Mucosa of gallbladder (tissue), 1 donor: ENCODE data around the gene UMOD. TPM values are rescaled to one million over a fixed set of nuclear protein-coding genes. Genes with fewer than 3 reads are reported as not detected.

ENCODE experiments used
- DNase-seq: peaks from one replicate; pipeline ENCODE4 v3.0.0-alpha.2; 2020; ENCODE audit warnings: low spot score
- total RNA-seq: library from RNA; stranded (reverse); gene quantifications from one replicate; pipeline ENCODE4 v1.2.1, GENCODE V29; 2021
- donor health status: DM: no; HTN: no; CAD: no.

The UMOD gene
- total RNA-seq, result 0.60 TPM

DNA sequence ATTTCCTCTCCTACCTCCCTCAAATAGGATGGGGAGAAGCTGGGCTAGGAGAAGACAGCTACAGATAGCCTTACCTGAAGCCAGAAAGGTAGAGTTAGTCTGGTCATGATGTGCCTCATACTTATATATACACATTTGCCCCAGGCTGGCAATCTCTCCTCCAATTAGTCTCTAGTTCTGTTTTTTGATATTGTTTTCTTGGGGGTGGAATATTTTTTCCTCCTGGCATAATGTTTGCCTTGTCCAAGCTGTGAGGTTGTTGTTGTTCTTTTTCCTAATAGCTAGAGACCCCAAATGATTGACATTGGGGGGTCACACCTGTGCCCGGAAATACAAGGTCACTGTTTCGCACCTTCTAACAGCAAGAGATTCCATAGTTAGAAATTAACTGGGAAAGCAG is at the start of gene UMOD:
Gene UMOD, minus strand, starts transcription at position 101 of the 400 bp plus-strand sequence. CDS start 1,978 bp downstream, outside the sequence.
- DNase-seq, result no peak

DNA sequence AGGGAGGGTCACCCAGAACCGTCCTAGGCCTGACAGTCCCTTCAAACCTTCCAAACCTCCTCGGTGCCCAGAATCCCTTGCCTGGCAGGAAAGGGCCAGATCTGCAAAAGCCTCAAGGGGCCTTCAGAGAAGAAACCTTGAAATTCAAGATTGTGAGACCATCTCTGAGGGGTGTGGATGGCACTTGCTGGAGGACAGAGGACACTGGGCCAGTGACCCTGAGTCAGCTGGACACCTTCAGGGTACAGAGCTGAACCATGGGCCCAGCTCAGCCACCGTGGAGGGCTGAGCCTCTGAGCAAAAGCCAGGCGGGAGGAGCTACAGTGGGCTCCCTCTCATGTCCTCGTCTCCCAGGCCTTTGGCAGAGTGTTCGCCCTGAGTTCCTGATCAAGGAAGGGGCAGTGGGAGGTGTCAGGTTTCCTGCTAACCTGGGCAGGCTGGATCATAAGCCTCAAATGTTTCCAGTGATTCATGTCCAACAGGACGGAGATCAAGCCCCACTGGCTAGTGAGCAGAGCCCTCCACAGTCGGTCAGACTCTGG is 49.0 kb upstream of the UMOD start:
- no peak for DNase-seq

DNA sequence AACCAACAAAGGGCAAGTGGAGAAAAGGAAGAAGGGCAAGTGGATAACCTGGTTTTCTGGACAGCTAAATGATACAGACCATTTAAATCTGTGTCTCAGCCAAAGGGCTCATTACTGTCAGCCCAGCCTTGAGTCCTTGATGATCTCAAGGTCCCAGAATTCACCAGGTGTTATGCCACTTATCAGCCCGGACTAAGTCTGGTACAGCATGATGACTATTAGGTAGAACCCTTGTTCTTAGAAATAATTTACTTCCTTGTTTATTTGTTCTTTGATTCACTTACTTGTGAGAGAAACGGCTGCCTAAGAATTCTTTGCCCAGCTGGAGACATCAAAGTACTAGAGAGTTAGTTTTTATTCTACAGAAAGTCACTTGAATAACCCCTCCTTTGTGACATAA is 48.6 kb upstream of the UMOD start:
- DNase-seq, result no peak

- no peak for DNase-seq
Measured at GRCh38 chr16:20399185-20399584, 46.7 kb upstream of the UMOD start.

GRCh38 chr16:20398603-20399002 is 46.1 kb upstream of the UMOD start:
- DNase-seq, result no peak

GRCh38 chr16:20397468-20398074 is 45.1 kb upstream of the UMOD start:
- DNase-seq, result no peak

- no peak for DNase-seq
Measured at GRCh38 chr16:20396846-20397467, 44.4 kb upstream of the UMOD start.

- DNase-seq, result no peak
Measured at GRCh38 chr16:20395946-20396345, 43.4 kb upstream of the UMOD start.

- DNase-seq, result no peak
Measured at GRCh38 chr16:20393801-20394577, 41.5 kb upstream of the UMOD start.

DNA sequence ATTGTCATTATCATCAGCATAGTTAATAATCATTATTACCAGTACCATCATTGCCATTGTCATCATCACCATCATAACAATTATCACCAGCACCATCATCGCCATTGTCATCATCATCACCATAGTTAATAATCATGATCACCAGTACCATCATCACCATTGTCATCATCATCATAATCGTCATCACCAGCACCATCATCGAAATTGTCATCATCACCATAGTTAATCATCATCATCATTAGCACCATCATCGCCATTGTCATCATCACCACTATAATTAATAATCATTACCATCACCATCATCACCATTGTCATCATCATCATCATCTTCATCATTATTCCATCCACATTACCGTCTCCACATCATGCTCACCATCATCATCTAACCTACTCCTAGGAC is 38.5 kb upstream of the UMOD start:
- no peak for DNase-seq

DNA sequence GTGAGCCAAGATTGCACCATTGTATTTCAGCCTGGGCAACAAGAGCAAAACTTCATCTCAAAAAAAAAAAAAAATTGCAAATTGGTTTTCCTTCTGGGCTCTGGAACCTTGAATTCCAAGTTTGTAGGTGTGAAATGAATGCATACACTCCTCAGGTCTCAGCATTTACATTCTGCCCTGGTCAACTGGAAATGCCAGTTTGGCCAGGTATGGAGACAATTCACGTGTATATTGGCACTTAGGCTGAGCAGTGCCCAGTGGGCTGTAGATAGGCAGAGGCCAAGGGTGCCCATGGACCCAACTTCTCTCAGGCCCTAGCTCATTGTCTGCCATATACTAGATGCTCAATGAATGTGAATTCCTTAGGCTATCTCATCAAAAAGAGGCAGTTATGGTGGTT is 36.3 kb upstream of the UMOD start:
- no peak for DNase-seq

- DNase-seq, result no peak
Measured at GRCh38 chr16:20387978-20388377, 35.5 kb upstream of the UMOD start.

DNA sequence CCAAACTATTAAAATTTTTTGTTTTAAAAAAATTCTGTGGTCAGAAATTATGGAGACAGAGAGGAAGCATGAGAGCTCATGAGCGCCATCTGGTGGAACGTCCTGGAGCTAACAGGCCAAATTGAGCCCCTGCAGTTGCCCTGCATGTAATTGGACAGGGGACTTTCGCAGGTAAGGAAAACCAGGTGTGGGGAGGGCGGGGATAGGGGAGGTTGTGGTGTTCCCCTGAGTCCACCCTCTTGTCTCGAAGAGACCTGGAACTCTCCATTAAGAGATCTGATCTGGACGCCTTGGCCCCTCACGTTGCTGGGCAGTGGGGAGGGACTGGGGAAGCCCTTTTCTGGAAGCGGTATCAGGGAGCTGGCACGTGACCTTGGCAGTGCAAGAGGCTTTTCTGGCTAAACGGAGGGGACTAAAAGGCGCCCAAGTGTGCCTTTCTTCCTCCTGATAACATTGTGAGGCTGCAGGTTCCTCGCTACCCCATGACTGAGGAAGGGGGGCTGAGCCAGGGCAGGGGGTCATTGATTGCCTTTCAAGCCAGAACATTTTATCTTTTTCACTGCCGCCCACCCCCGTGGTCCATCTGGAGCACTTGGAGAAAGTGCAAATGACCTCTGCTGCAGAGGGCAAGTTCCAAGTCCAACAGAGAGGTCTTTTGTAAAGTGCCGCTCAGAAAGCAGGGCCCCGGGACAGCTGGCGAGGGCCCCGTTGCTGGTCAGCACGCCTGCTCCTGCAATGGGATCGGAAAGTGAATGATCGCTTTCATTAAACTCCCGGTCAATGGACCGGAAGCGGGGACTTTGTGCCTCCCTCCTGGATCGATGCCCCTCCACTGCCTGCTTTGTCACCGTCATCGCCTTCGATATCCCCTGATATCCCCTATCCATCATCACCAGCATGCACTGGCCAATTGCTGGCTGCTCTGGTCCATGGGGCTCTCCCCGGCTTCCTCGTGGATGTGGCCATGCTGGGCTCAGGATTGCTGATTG is 33.6 kb upstream of the UMOD start:
- DNase-seq, result peak; percentile 64

DNA sequence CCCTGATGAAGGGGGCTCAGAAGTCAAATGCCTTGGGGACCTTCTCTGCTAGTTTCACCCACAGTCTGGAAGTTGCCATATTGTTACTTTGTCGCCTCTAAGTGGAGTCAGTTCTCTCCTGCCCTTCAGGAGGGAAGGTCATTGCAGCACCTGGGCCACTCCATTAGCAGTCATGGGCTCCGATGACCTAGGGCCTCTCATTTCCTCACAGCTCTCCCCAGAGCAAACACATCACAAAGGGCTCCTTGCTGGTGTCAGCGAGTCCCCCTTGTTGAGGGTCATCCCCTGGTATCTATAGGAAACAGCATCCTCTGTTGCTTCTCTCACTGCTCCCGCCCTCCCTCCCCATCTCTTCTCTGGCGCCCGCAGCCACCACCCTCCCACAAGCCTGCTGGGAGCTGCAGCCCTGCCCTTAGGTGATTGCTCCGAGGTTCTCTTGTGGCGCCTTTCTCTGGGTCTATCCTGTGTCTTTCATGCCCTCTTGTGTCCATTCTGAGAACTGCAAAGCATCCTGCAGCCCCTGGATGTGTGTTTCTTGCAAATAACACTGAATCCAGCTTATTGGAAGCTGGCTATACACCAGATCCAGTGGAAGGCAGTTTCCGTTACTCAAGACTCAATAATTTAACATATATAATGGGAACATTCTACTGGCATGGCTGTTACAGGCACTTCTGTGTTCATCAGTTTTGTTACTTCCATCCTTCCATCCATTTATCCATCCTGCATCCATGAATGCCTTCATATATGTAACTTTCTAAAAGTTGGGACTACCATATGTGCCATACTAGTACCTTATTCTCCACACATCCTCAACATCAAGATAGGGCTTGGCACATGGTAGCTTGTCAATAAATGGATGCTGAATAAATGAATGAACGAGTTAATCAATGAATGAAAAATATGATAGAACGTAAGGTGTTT is 30.9 kb upstream of the UMOD start:
- peak; percentile 74 for DNase-seq

- no peak for DNase-seq
Measured at GRCh38 chr16:20382202-20382948, 29.9 kb upstream of the UMOD start.

- DNase-seq, result peak; percentile 65
Measured at GRCh38 chr16:20380782-20381181, 28.3 kb upstream of the UMOD start.

DNA sequence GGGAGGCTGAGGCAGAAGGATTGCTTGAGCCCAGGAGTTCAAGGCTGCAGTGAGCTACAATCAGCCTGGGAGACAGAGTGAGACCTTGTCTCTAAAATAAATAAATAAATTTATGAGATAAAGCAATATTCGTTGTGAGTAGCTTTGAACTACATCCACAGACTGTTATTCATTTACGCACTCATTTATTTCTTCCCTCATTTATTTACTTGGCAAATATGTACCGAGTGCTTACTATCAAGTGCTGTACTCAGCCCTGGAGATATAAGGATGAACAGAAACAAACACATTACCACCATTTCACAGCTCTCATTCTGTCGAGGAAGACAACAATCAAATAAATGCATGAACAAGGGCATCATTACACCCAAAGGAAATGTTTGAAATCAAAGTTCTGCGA is 24.7 kb upstream of the UMOD start:
- no peak for DNase-seq

DNA sequence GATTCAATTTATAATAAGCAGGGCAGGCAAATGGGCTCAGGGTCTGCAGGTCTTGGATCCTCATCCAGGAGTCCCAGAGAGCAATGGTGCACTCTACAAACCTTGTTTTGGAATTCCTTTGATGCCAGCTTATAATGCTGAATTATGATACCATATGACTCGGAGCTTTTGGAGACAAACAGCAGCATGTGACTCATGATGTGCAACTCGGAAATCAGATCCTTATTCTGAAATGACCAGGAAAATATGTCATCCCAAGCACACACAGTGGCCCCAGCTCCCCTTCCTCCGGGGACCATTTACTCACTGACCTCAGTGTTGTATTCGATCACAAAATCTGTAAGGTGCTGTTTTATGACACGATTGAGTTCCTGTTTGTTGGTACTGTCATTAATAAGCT is 20.2 kb upstream of the UMOD start:
- DNase-seq, result no peak

GRCh38 chr16:20369452-20370054 is 17.0 kb upstream of the UMOD start:
- no peak for DNase-seq
